Stimulated activated CD4-positive, alpha-beta T cell treated with anti-CD3 and anti-CD28 coated beads, Interleukin-4, amount 100 ng/mL, for 1 hour (primary cell): ENCODE data around the gene CCT7.

ENCODE experiments used
- DNase-seq: peaks from one replicate; pipeline ENCODE4 v3.0.0-alpha.2; 2020

The CCT7 gene

GRCh38 chr2:73297151-73297559 is 63.0 kb downstream of the CCT7 start:
- DNase-seq = no peak

GRCh38 chr2:73297586-73297985 is 63.5 kb downstream of the CCT7 start:
- DNase-seq = no peak

DNA sequence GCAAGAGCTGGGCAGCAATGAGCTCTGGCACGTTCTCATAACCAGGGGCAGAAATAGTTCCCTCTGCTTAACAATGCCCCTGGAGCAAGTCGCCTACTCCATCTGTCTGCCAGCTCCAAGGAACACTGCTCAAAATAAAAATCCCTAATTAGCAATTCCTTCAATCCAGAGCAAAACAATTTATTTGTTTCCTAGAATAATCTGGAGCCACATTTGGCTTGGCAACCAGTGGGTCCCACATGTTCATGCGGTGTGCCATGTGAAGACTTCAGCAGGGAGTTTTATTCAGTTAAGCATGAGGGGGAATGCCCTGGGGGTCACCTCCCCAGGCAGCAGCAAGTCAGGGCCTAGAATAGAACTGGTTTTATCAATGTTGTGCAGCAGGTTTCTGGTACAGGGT is 66.8 kb downstream of the CCT7 start:
- DNase-seq = no peak

DNA sequence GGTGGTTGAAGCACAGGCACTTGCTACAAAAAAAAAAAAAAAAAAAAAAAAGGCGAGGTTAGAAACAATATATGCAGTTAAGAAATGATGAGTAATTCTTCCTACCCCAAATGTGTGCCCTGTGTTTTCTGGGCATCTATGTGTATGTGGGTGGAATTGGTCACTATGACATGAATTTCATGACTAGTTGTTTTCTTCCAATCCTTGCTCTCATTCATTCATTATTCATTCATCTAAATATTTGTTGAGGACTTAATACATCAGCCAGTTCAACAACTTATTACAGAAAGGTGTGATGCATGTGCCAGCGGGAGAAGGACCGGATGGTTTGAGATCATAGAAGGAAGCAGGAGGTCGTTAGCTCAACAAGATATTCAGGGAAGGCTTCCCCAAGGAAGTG is 67.5 kb downstream of the CCT7 start:
- no peak for DNase-seq
